CD8-positive, alpha-beta memory T cell (primary cell): ENCODE measurements around the gene MYO15A. TPM values are rescaled to one million over a fixed set of nuclear protein-coding genes. Genes with fewer than 3 reads are reported as not detected.
A peak's percentile ranks its signal among the peaks of the same experiment; 100 is the strongest.

ENCODE experiments used
- CTCF ChIA-PET: fragments of 350-600 bp; sonication (Branson Sonifier 250); formaldehyde crosslinking; loops from one replicate; lab custom pipeline; 2021; ENCODE audit warnings: antibody characterized with exemption; lab: Charles Lee
- POLR2A ChIA-PET: fragments of 350-600 bp; sonication (Branson Sonifier 250); formaldehyde crosslinking; loops from one replicate; lab custom pipeline; 2021; ENCODE audit warnings: antibody characterized with exemption; lab: Charles Lee
- DNase-seq, 5 donors: peaks; one replicate each; pipeline versions ENCODE4 v3.0.0 to v3.0.0-alpha.2; 2020 to 2022; ENCODE audit warnings: mixed read lengths in 1 of 5
- H3K27ac ChIP-seq: one replicate; pipeline ENCODE4 v1.7.0; 2013; ENCODE audit warnings: low read depth, mild to moderate bottlenecking, low read length, moderate library complexity
- H3K27me3 ChIP-seq: 2 replicates; pipeline ENCODE4 v1.7.0; 2013; ENCODE audit warnings: low read length, mild to moderate bottlenecking; ENCODE audit not compliant: insufficient read depth, poor library complexity, severe bottlenecking
- H3K36me3 ChIP-seq: 2 replicates; pipeline ENCODE4 v1.7.0; 2013; ENCODE audit warnings: mild to moderate bottlenecking, low read length, moderate library complexity; ENCODE audit not compliant: insufficient read depth
- H3K4me1 ChIP-seq: 2 replicates; pipeline ENCODE4 v1.7.0; 2013; ENCODE audit warnings: mild to moderate bottlenecking, low read length, moderate library complexity; ENCODE audit not compliant: insufficient read depth
- H3K4me3 ChIP-seq: 2 replicates; pipeline ENCODE4 v1.7.0; 2013; ENCODE audit warnings: mild to moderate bottlenecking, low read length
- H3K9me3 ChIP-seq: 2 replicates; pipeline ENCODE4 v1.7.0; 2013; ENCODE audit warnings: mild to moderate bottlenecking, low read length
- H3K27ac Mint-ChIP-seq, 8 donors: one replicate each; pipeline ENCODE4 v1.8.0; 2020 to 2021; ENCODE audit warnings: mixed read lengths in 8 of 8, mild to moderate bottlenecking in 6 of 8, inconsistent platforms in 3 of 8, moderate library complexity in 3 of 8
- H3K27me3 Mint-ChIP-seq, 2 donors: one replicate each; pipeline ENCODE4 v1.8.0; 2020 to 2021; ENCODE audit warnings: mixed read lengths in 2 of 2, mild to moderate bottlenecking in 1 of 2, moderate library complexity in 1 of 2
- H3K36me3 Mint-ChIP-seq, 3 donors: one replicate each; pipeline ENCODE4 v1.8.0; 2020 to 2021; ENCODE audit warnings: mixed read lengths in 3 of 3, inconsistent platforms in 1 of 3, mild to moderate bottlenecking in 1 of 3
- H3K4me1 Mint-ChIP-seq, 3 donors: one replicate each; pipeline ENCODE4 v1.8.0; 2020 to 2021; ENCODE audit warnings: mixed read lengths in 3 of 3, inconsistent platforms in 1 of 3, mild to moderate bottlenecking in 1 of 3
- H3K4me3 Mint-ChIP-seq, 7 donors: one replicate each; pipeline ENCODE4 v1.8.0; 2020 to 2021; ENCODE audit warnings: mixed read lengths in 7 of 7, mild to moderate bottlenecking in 6 of 7, moderate library complexity in 4 of 7, inconsistent platforms in 2 of 7
- H3K9me3 Mint-ChIP-seq, 5 donors: one replicate each; pipeline ENCODE4 v1.8.0; 2020 to 2022; ENCODE audit warnings: mixed read lengths in 5 of 5, mild to moderate bottlenecking in 3 of 5, moderate library complexity in 2 of 5, inconsistent platforms in 1 of 5
- polyA plus RNA-seq: library from polyadenylated mRNA; unstranded; fragments of 300-500 nt; fragmentation: Illumina TruSeq; gene quantifications from one replicate; pipeline ENCODE4 v1.2.3, GENCODE V29; 2021
- total RNA-seq, 2 experiments: library from RNA; stranded (reverse); gene quantifications; one replicate each; pipeline ENCODE4 v1.2.3, GENCODE V29; 2021

MYO15A gene
- total and polyA plus RNA-seq, 3 experiments from 2014 or later: 0.31 to 0.54 (median 0.35) TPM

DNA sequence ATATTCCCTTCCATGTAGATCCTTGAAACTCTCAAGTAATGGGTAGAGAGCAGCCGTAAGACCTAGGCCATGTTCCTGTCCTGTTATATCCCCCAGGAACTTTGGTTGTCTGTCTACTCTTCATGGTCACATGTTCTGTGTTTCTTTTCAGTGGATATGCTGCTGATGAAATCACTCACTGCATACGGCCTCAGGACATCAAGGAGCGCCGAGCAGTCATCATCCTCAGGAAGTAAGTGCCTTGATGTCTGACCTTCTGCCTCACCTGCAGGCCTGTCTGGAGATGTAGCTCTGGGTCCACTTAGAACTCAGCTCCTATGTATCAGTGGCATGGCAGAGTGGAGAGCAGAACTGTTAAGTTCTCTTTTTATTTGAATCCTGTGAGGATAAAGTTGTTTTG, 86.2 kb downstream of the MYO15A start:
- no peaks in the 10 kb centered on the region for H3K9me3 ChIP-seq
- no peak overlapping the region for H3K4me3 Mint-ChIP-seq
- H3K27ac Mint-ChIP-seq: peak overlapping the region in 4 of 8 donors; percentile 2 to 60 (median 34)
- peaks cover 68 to 93% (median 78%) of the 10 kb centered on the region in 3 donors for H3K4me1 Mint-ChIP-seq
- no peaks in the 10 kb centered on the region for H3K27me3 ChIP-seq
- ChIA-PET POLR2A (no interaction called here), CTCF (no interaction called here)
- DNase-seq: no peak
- no peak overlapping the region for H3K27ac ChIP-seq
- H3K36me3 Mint-ChIP-seq: peaks cover 0 to 83% (median 9%) of the 10 kb centered on the region in 3 donors
- peaks cover 32% of the 10 kb centered on the region for H3K36me3 ChIP-seq
- no peaks in the 10 kb centered on the region for H3K27me3 Mint-ChIP-seq
- H3K4me1 ChIP-seq: peaks cover 39% of the 10 kb centered on the region
- H3K4me3 ChIP-seq: no peak overlapping the region
- no peaks in the 10 kb centered on the region for H3K9me3 Mint-ChIP-seq

- peaks cover 35% of the 10 kb centered on the region for H3K4me1 ChIP-seq
- H3K27ac Mint-ChIP-seq: peak overlapping the region in 5 of 8 donors; percentile 13 to 77 (median 56)
- H3K4me3 ChIP-seq: no peak overlapping the region
- H3K27me3 Mint-ChIP-seq: no peaks in the 10 kb centered on the region
- H3K27me3 ChIP-seq: no peaks in the 10 kb centered on the region
- no peak for DNase-seq
- ChIA-PET POLR2A (no interaction called here), CTCF (no interaction called here)
- H3K4me1 Mint-ChIP-seq: peaks cover 68 to 93% (median 77%) of the 10 kb centered on the region in 3 donors
- no peak overlapping the region for H3K27ac ChIP-seq
- no peak overlapping the region for H3K4me3 Mint-ChIP-seq
- peaks cover 0 to 84% (median 9%) of the 10 kb centered on the region in 3 donors for H3K36me3 Mint-ChIP-seq
- H3K36me3 ChIP-seq: peaks cover 30% of the 10 kb centered on the region
- no peaks in the 10 kb centered on the region for H3K9me3 ChIP-seq
- H3K9me3 Mint-ChIP-seq: no peaks in the 10 kb centered on the region
Observed at GRCh38 chr17:18195246-18195645, 86.7 kb downstream of the MYO15A start.

GRCh38 chr17:18197535-18198194, 89.1 kb downstream of the MYO15A start:
- H3K27ac ChIP-seq: no peak overlapping the region
- no peaks in the 10 kb centered on the region for H3K27me3 ChIP-seq
- peaks cover 16% of the 10 kb centered on the region for H3K4me1 ChIP-seq
- Mint-ChIP-seq H3K4me3 (peak overlapping the region in 2 of 7 donors; percentile 6 to 33), H3K27me3 (no peaks in the 10 kb centered on the region), H3K36me3 (peaks cover 0 to 88% (median 11%) of the 10 kb centered on the region in 3 donors), H3K4me1 (peaks cover 54 to 84% (median 70%) of the 10 kb centered on the region in 3 donors), H3K9me3 (no peaks in the 10 kb centered on the region), H3K27ac (peak overlapping the region; percentile 1 to 79 (median 62))
- no peaks in the 10 kb centered on the region for H3K9me3 ChIP-seq
- peaks cover 38% of the 10 kb centered on the region for H3K36me3 ChIP-seq
- no peak overlapping the region for H3K4me3 ChIP-seq
- no peak for DNase-seq
- ChIA-PET POLR2A (no interaction called here), CTCF (interaction anchor here (0.6 to 1.2 kb wide), 3 partner anchors 14 to 169 kb away, joined by 3 to 7 read pairs (median 6); partner anchors contain the start of gene ALKBH5)

GRCh38 chr17:18198530-18198929, 90.0 kb downstream of the MYO15A start:
- Mint-ChIP-seq H3K4me3 (peak overlapping the region in 2 of 7 donors; percentile 7 to 33), H3K4me1 (peaks cover 55 to 82% (median 72%) of the 10 kb centered on the region in 3 donors)

GRCh38 chr17:18201108-18201507, 92.6 kb downstream of the MYO15A start:
- H3K4me3 Mint-ChIP-seq: no peak overlapping the region
- ChIA-PET POLR2A (interaction anchor here (1.2 kb wide), 1 partner anchor 17 kb away, joined by 3 read pairs; the partner anchor contains the start of gene ALKBH5), CTCF (no interaction called here)
- peaks cover 0 to 84% (median 11%) of the 10 kb centered on the region in 3 donors for H3K36me3 Mint-ChIP-seq
- Histone ChIP-seq H3K4me3 (no peak overlapping the region), H3K9me3 (no peaks in the 10 kb centered on the region), H3K27me3 (no peaks in the 10 kb centered on the region), H3K4me1 (peaks cover 7% of the 10 kb centered on the region), H3K27ac (no peak overlapping the region), H3K36me3 (peaks cover 42% of the 10 kb centered on the region)
- H3K27me3 Mint-ChIP-seq: no peaks in the 10 kb centered on the region
- peaks cover 38 to 66% (median 51%) of the 10 kb centered on the region in 3 donors for H3K4me1 Mint-ChIP-seq
- no peak for DNase-seq
- peak overlapping the region in 4 of 8 donors; percentile 54 to 75 (median 66) for H3K27ac Mint-ChIP-seq
- H3K9me3 Mint-ChIP-seq: no peaks in the 10 kb centered on the region

More at GRCh38 chr17:18198530-18198929, 90.0 kb downstream of the MYO15A start:
- no peaks in the 10 kb centered on the region for H3K9me3 ChIP-seq
- no peaks in the 10 kb centered on the region for H3K27me3 ChIP-seq
- ChIA-PET CTCF (no interaction called here), POLR2A (no interaction called here)
- peaks cover 43% of the 10 kb centered on the region for H3K36me3 ChIP-seq
- H3K27me3 Mint-ChIP-seq: no peaks in the 10 kb centered on the region
- peak overlapping the region; percentile 1 to 78 (median 64) for H3K27ac Mint-ChIP-seq
- H3K4me1 ChIP-seq: peaks cover 15% of the 10 kb centered on the region
- no peak for DNase-seq
- peaks cover 0 to 88% (median 11%) of the 10 kb centered on the region in 3 donors for H3K36me3 Mint-ChIP-seq
- no peak overlapping the region for H3K27ac ChIP-seq
- H3K4me3 ChIP-seq: no peak overlapping the region
- H3K9me3 Mint-ChIP-seq: no peaks in the 10 kb centered on the region

DNA sequence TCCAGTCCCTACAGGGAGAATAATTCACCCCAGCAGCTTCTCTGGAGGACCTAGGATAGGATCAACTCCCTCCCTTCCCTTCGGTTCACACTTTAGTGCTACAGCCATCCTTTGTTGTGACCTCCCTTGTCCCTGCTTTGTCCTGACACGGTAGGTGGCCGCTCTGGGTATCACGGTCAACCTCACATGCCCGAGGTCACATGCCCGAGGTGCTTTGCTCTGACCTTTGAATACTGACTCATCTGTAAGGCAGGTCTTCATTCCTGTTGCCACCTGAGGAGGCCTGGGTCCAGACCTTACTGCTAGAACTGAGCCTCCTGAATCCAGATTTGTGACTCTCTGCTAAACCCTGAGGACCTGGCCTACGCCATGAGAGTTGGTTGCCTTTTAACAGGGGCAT, 94.8 kb downstream of the MYO15A start:
- POLR2A ChIA-PET: no interaction called here
- peak overlapping the region; percentile 14 to 68 (median 48) for H3K27ac Mint-ChIP-seq

DNA sequence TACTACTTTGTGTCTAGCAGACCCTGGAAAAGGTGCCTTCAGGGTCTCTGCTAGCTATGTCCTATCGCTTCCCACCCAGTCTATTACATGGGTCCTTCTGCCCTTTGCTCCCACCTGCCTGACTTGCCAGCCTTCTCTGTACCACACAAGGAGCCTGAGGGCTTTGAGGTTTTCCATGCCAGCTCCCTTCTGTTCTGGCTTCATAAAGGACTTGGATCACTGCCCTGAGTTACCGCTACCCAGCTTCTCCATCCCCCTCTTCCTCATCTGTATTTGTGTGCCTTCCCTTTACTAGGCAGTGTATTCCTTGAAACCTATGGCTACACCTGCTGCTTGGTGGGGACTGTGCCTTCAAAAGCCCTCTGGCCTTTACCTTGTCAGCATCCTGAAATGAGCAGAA, 97.3 kb downstream of the MYO15A start:
- ChIA-PET POLR2A (no interaction called here), CTCF (no interaction called here)
- Histone ChIP-seq H3K27me3 (no peaks in the 10 kb centered on the region), H3K27ac (no peak overlapping the region), H3K9me3 (no peaks in the 10 kb centered on the region), H3K4me3 (no peak overlapping the region), H3K4me1 (no peaks in the 10 kb centered on the region), H3K36me3 (peaks cover 56% of the 10 kb centered on the region)
- Mint-ChIP-seq H3K4me3 (no peak overlapping the region), H3K27ac (peak overlapping the region in 4 of 8 donors; percentile 37 to 80 (median 50)), H3K9me3 (no peaks in the 10 kb centered on the region), H3K36me3 (peaks cover 3 to 85% (median 14%) of the 10 kb centered on the region in 3 donors), H3K4me1 (peaks cover 7 to 20% (median 14%) of the 10 kb centered on the region in 3 donors), H3K27me3 (no peaks in the 10 kb centered on the region)
- no peak for DNase-seq

More for the DNA sequence above, 94.8 kb downstream of the MYO15A start:
- peaks cover 7% of the 10 kb centered on the region for H3K4me1 ChIP-seq
- Mint-ChIP-seq H3K36me3 (peaks cover 3 to 83% (median 10%) of the 10 kb centered on the region in 3 donors), H3K27me3 (no peaks in the 10 kb centered on the region), H3K9me3 (no peaks in the 10 kb centered on the region), H3K4me1 (peaks cover 26 to 44% (median 37%) of the 10 kb centered on the region in 3 donors), H3K4me3 (no peak overlapping the region)
- H3K36me3 ChIP-seq: peaks cover 53% of the 10 kb centered on the region
- CTCF ChIA-PET: no interaction called here
- H3K27me3 ChIP-seq: no peaks in the 10 kb centered on the region
- no peak overlapping the region for H3K27ac ChIP-seq
- no peaks in the 10 kb centered on the region for H3K9me3 ChIP-seq
- DNase-seq: no peak
- no peak overlapping the region for H3K4me3 ChIP-seq

DNA sequence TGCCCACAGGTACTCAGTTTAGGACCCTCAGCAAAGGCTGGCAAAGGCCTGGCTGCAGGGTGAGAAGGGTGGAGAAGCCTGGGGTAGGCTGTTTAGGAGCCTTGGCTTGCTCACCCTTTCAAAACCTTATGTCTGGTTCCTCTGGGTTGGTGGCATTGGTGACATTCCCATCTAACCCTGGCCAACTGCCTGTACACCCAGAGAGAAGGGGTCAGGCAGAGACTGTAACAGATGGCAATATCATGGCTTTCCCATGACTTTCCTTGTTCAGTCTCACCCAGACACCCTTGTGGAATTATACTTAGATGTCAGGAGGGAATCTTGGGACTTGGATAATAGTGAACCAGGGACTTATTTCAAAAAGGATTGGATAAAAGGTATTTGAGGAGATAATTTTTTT, 98.4 kb downstream of the MYO15A start:
- no peaks in the 10 kb centered on the region for H3K4me1 ChIP-seq
- POLR2A ChIA-PET: no interaction called here
- no peak for DNase-seq
- H3K36me3 Mint-ChIP-seq: peaks cover 3 to 82% (median 15%) of the 10 kb centered on the region in 3 donors
- CTCF ChIA-PET: no interaction called here
- peaks cover 52% of the 10 kb centered on the region for H3K36me3 ChIP-seq
- H3K27me3 ChIP-seq: no peaks in the 10 kb centered on the region
- no peak overlapping the region for H3K27ac Mint-ChIP-seq
- no peaks in the 10 kb centered on the region for H3K9me3 Mint-ChIP-seq
- peak overlapping the region in 1 of 7 donors; percentile 50 for H3K4me3 Mint-ChIP-seq
- no peak overlapping the region for H3K4me3 ChIP-seq
- peaks cover 4 to 11% (median 5%) of the 10 kb centered on the region in 3 donors for H3K4me1 Mint-ChIP-seq
- no peaks in the 10 kb centered on the region for H3K27me3 Mint-ChIP-seq
- no peak overlapping the region for H3K27ac ChIP-seq
- H3K9me3 ChIP-seq: no peaks in the 10 kb centered on the region
